GM18867 (cell line): ENCODE measurements around the gene EPAS1.
"Not testable (repeated sequence)": the region's sequence is repeated elsewhere in the genome, so short reads cannot be mapped to it uniquely, and the experiment has no call there.

Source experiments
- ATAC-seq: cut with Tn5 transposase; IDR thresholded peaks from one replicate; pipeline ENCODE4 v1.9.1; 2021; ENCODE audit warnings: mild to moderate bottlenecking, moderate library complexity; ENCODE audit not compliant: unreplicated experiment

Gene EPAS1

DNA sequence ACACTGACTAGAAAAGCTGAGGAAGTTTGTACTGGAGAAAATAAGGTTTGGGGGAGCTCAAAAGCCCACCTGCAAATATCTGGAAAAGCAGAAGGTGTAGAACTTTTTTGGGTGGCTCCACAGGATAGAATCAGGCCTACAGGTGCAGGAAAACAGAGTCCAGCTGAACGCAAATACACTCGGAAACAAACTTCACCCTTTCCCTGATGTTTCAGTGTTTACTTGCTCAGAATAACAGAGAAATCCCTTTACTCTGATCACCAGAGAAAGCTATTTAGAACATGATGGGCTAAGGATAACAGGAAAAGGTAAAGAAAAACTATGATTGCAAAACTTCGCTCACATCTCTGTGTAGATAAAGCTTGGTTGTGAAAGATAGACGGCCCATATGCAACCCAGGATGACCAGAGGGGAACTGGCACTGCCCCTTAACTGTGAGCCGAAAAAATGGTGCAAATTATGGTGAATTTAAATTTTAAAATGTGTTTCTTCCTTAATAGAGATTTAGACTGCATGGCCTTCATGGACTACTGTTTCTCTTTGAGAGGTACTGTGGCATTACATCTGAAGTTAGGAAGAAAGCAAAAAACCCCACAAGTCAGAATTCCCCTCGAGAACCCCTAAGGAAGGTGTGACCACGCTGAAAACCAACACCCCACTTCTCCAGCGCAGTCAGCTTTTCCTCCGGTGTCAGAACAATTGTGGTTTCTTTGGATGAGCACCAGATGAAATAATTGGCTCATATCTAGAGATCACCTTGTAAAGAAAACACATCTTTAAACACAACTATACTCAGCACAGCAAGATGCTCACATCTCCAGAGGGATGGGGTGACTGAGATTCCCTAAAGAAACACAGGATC lies 97.7 kb downstream of the EPAS1 start:
- no peak for ATAC-seq

DNA sequence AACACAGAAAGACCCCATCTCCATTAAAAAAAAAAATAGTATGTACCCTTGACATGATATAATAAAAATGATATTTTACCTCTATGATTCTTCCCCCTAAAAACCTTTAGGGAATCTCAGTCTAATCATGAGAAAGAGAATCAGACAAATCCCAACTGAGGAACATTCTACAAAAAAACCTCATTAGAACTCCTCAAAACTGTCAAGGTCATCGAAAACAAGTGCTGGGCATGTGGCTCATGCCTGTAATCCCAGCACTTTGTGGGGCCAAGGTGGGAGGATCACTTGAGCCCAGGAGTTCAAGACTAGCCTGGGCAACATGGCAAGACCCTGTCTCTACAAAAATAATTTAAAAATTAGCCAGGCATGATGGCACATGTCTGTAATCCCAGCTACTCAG lies 98.5 kb downstream of the EPAS1 start:
- not testable (repeated sequence) for ATAC-seq

DNA sequence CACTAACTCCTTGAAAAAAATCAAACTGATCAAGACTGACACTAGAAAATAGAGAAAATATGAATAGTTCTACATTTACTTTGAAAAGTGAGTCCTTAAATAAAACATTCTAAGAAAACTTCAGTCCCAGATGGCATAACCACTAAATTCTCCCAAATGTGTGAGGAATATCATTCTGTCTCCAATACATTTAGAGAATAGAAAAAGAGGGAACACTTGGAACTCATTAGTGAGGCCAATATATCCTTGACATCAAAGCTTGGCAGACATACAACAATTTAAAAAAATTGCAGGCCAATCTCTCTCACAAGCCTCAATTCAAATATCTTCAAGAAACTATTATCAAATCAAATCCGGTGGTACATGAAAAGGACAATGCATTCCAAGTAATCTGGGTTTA lies 102.8 kb downstream of the EPAS1 start:
- no peak for ATAC-seq

DNA sequence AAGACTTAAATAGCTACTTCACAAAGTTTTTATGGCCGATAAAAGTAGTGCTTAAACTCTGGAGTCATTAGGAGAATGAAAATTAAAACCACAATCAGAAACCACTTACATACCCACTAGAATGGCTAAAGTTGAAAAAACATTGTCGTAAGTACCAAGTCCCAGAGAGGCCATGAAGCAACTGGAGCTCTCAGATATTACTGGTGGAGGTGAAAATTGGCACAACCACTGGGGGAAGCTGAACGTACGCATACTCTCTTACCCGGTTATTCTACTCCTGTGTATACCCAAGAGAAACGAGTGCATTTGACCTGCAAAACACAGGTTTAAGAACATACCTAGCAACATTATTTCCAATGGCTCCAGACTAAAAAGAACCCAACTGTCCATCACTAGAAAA lies 105.7 kb downstream of the EPAS1 start:
- ATAC-seq = no peak

DNA sequence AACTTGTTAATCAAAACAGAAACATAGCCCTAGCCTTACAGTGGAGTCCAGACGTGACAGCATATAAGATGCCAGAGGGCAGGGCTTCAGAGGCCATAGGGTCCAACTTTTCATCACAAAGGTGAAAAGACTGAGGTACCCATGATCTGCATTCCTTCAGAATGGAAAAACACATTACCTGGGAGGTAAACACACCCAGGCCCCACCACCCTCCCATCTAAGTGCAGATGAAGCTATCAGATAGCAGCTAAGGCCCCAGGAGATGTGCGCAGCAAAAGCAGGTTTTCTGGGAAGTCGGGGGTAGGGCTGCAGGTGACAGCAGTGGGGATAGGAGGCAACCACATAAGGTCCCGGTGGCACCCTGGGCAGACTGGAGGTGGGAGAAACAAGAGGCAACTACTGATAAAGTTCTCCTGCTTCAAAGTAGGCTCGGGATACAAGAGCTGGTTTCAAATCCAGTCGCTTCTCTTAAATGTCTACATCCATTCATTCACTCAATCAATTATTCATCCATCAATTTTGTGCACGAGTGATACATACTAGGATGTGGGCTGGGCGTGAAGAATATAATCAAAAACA lies 107.1 kb downstream of the EPAS1 start:
- no peak for ATAC-seq

DNA sequence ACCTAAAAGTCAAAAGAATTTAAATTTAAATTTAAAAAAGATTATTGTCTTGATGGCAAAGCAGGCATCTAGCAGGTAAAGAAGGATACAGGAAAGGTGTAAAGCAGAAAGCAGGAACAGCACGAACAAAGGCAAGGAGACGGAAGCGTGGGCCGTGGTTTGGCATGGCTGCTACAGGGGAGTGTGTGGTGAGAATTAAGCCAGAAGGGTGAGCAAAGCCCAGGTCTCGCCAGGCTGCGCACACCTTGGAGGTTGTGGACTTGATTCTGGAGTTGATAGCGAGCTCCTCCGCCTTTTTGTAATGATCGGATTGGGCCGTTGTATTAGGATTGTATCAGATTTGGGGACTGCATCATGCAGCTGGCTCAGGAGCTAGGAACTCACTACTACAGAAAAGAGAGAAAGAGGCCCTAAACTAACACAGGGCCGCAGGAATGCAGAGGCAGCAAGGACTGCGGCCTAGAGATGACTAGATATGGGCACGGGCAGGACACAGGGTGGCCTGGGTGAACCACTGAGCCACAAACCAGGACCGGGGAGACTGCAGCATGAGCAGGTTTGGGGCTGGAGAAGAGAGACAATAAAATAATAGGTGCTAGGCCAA lies 110.7 kb downstream of the EPAS1 start:
- no peak for ATAC-seq

DNA sequence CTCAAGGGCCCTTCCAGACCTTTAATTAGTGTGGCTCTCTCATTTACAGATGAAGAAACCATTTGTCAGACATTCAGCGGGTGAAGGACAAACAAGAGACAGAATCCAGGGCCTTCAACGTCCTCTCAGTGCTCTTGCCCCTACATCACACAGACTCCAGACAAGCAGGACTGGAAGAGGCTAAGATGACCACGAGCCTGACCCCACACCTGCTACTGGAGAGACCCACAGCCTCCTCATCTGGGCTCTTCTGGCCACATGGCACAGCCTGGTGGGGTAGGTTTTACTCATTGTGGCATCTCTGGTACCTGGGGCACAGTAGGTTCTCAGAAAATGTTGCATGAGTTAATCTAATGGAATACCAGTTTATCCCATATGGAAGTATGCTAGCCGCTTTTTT lies 112.5 kb downstream of the EPAS1 start:
- no peak for ATAC-seq

DNA sequence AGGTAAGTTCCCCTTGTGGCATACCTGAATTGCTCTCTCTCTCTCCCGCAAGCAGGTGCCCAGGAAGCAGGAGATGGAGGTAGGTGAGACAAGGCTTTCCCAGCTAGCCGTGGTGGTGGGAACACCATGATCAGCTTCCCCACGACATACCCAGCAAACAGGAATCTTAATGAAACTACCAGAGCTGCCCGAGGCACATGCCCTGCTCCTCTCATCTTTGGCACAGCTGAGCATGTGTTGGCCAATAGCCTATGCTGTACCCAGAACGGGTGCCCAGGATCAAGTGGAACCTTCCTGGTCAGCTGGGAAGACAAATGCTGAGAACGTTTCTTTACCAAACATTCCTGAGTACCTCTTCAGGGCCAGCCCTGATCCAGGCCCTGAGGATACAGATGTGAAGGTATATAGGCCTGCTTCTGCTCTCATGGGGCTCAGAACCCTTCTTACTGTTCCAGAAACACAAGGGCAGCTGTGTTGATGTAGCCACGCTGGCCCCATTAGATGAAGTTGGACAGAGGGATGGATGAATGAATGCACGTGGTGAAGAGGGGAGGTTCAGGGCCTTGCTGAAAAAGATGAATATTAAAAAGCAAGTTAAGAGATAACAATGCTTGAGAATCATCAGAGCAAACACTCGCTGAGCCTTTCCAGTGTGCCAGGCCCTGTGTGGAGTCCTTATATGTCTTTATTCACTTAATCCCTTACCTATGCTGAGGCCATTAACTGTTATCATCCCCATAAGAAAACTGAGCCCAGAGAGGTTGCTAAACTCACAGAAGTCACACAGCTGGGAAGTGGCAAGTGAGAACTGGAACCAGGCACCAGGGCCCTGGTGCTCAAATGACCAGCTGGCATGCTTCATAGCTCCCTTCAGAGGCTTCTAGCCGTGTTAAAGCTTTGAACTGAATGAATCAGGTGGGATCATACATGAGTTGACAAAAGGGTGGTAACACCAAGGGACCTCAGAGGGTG lies 113.4 kb downstream of the EPAS1 start:
- no peak for ATAC-seq

DNA sequence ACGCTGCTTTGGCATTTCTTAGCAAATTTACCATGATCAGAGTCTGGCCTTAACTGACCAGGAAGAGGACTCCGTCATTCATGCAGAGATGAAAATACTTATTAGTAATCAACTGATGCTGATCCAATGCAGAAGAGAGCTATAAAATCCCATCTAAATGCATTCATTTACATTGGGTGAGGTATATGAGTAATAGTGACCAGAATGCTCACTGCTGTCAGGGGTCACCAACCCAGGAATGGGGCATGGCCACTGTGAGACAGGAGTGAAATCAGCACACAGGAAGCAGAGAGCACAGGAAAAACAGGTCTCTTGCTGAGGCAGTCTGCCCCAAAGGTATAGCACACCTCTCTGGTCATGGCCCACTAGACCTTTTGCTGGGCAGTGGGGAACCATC lies 114.0 kb downstream of the EPAS1 start:
- ATAC-seq = no peak

DNA sequence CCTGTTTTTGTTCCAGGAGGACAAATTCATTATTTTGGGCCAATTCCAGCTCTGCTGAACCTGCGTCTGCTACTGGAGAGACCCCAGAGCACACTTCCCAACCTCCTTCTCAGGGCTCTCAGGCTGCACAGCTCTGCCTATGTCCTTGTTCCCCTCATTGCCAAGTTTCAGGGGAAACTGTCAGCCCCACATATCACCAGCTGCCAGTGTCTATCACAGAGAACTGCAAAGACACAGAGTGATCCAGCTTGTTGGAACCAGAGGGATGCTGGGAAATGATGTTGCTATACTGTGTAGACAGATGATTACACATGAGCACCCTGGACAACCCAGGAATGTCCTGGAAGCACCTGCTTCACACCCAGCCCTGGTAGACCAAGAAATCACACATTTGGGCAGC lies 114.8 kb downstream of the EPAS1 start:
- ATAC-seq = no peak

DNA sequence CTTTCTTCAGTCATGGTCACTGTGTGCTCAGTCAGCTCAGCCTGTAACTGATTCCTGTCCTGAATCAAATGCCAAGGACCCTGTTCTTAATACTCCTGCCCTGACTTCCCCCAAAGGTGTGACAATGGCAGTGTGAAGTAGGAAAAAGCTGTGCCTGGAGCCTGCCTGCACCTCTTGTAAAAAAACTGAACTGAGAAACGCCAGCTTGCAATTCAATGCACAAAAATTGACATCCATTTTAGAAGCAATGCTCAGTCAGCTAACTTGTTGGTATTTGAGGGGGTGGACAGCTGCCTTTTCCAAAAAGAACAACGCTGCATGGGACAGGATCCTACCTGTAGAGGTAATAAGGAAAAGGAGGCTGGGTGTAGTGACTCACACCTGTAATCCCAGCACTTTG lies 115.9 kb downstream of the EPAS1 start:
- ATAC-seq = no peak

DNA sequence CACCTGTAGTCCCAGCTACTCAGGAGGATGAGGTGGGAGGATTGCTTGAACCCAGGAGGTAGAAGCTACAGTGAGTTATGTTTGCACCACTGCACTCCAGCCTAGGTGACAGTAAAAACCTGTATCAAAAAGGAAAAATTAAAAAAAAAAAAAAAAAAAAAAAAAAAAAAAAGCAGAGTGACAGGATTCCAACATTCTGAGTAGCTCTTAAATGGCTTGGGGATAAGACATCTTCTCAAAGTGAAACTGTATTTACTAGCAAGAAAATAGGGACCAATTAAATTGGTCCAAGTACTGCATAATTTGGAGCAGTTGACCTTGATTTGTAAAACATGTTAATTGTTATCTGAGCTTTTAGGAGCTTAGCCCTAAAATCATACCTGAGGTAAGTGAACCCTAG lies 116.4 kb downstream of the EPAS1 start:
- ATAC-seq = no peak

DNA sequence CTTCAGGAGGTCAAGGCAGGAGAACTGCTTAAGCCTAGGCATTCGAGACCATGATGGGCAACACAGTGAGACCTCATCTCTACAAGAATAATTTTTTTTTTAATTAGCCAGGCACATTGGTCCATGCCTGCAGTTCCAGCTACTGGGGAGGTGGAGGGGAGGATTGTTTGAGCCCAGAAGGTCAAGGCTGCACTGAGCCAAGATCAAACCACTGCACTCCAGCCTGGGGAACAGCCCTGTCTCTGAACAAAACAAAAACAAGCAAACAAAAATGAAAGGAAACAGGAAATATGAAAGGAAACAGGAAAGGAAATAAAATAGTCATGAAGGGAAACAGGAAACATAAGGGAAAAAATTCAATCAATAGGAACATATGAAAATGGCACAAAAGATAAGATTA lies 117.5 kb downstream of the EPAS1 start:
- ATAC-seq = no peak

DNA sequence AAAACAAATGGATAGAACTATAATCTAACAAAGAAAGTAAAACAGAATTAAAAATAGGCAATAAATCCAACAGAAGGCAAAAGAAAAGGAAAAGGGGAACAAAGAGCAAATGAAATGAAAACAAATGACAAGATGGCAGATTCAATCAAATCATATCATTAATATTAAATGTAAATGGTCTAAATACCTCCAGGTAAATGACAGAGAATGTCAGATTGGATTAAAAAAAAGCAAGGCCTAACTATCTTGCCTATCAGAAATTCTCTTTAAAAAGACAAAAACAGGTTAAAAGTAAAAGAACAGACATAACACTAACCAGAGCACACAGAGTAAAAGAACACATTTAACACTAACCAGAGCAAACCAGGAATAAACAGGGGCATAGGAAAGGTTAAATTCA lies 119.1 kb downstream of the EPAS1 start:
- no peak for ATAC-seq

DNA sequence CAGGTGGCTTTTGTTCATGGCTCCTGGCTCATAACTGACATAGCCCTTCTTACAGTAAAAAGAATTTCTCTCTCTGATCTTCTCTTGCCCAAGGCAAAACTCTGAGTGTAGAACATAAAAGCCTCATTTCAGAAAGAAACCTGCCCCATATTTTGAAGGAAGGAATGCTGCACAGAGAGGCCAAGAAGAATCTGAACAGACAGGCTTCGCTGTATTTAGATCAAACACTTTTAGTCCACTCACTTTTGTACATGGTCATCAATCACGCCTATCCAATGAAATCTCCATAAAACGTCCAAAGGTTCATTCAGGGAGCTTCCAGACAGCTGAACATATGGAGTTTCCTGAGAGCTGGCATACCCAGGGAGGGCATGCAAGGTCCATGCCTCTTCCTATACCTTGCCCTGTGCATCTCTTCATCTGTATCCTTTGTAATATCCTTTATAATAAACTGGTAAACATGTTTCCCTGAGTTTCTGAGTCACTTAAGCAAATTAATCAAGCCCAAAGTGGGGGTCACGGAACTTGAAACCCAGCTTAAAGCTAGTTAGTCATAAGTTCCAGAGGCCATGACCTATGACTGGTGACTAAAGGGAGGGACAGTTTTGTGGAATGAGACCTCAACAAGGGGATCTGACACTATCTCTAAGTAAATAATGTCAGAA lies 119.7 kb downstream of the EPAS1 start:
- no peak for ATAC-seq

DNA sequence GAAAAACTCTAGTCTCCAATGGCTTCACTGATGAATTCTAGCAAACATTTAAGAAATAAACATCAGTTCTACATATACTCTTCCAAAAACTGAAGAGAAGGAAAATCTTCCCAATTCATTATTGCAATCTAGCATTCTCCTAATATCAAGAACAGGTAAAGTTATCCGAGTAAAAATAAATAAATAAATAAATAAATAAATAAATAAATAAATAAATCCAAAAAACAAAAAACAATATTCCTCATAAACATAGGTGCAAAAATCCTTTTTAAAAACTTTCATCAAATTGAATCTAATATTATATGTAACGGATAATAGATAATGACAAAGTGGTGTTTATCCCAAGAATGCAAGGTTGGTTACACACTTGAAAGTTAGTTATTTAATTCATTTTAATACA lies 123.7 kb downstream of the EPAS1 start:
- no peak for ATAC-seq

DNA sequence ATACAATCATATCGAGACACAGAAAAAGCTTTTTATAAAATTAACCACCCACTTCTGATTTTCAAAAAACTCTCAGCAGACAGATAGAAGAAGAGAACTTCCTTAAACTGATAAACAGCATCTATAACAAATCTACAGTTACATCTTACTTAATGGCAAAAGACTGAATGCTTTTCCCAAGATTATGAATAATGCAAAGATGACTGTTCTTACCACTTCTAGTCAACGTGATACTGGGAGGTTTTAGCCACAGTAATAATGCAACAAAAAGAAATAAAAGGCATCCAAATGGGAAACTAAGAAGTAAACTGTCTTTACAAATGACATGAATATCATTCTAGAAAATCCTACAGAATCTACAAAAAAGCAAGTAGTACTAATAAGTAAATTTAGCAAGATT lies 124.2 kb downstream of the EPAS1 start:
- ATAC-seq = no peak

DNA sequence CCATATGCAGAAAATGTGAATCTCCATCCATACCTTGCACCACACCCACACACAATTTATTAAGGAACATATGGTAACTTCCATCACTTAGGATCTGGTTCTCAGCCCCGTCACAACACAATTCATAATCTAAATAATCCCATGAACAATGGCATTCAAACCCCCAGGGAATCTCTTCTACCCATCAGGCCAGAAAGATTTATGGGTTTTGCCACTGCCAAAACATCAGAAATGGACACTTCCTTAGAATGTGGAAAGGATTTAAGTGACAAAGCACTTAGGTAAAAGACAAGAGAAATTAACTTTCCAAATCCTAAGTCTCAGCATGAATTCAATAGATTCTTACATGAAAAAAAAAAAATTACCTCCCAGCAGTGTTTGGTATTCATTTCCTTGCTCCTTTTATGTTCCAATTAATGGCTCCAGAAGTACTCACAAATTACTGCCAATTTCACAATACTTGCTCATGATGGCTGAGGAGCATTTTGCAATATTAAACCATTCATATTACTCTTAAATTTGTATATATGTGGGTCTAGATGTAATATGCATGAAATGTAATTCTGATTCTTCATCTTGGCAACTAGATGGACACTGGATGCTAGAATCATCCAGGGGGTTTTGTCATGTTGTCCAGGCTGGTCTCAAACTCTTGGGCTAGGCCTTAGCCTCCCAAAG lies 125.6 kb downstream of the EPAS1 start:
- no peak for ATAC-seq

DNA sequence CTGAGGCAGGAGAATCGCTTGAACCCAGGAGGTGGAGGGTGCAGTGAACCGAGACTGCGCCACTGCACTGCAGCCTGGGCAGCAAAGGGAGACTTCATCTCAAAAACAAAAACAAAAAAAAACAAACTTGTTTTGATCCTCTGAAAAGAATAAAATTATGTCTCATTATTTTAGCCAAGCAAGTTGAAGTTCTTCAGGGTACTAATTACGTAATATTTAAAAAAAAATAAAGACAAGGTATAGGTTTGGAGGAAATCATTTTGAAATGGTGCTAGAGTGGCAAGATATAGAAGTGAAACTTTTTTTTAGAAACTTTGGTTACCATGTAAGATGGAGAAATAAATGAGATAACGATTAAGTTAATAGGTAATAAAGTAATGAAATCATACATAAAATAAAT lies 127.7 kb downstream of the EPAS1 start:
- ATAC-seq = no peak

DNA sequence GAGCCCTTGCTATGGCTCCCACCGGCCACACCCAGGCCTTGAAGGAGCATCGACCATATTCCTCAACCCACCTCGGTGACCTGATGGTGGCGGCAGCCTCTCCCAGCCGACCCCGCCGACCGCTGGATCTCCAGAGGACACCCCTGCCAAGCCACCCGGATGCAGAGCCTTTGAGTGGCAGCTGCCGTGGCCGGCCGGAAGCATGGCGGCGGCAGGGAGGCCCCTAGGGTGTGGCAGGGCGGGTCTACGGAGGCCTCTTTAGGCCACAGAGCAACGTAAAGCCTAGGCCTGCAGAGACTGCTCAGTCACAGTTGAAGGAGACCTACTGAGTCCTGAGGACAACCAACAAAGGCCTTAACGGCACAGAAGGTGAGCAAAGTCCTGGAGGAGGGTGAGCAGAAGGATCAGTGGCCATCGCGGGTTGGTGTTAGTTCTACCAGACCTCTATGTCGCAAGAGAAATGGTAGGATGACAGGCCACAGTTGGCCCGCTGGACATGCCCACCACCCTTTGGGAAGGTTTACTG lies 131.8 kb downstream of the EPAS1 start:
- ATAC-seq = no peak
